22Rv1 (cell line): ENCODE data around the gene XDH.

Experiments
- H3K27ac ChIP-seq: fragments of 450-650 bp; 2 replicates; pipeline ENCODE4 v1.5.1; 2017
- ZFX ChIP-seq: fragments of 450-650 bp; IDR thresholded peaks from 2 replicates; pipeline ENCODE4 v1.6.1; 2017; ENCODE audit warnings: antibody characterized with exemption, borderline replicate concordance
- TF ChIP-seq, protein P1 (sequence below): fragments of 450-650 bp; IDR thresholded peaks from 2 replicates; pipeline ENCODE4 v1.5.1; 2017; ENCODE audit warnings: mild to moderate bottlenecking

The XDH gene

DNA sequence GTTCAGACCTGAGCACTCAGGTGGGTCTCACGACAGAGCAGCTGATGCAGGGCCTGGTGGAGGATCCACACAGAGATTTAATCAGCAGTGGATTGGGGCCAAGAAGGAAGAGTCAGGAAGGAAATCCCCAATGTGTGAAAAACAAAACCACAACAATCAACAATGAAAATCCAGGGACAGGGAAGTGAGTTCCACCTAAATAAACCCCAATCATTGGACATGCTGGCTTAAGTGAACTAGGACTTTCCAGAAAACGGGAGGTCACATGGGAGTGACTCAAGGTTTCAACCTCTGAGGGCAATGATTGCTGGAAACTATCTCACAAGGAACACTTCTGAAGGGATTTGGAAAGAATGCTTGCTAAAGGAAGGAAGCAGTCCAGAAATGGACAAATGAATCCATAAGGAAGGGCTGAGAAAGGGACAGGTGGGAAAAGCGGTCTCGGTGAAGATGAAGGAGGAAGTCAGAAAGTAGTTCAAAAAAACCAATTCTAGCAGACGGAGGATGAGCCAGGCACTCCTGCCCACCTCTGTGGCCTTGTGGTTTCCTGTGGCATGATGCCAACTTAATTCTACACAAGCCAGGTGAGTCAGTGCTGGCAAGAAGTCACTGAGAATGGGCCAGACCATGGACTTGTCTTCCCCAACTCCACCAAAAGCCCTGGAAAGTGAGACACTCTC is 15.4 kb upstream of the XDH start:
- no peak for TF ChIP-seq ZFX
- TF ChIP-seq, protein P1, sequence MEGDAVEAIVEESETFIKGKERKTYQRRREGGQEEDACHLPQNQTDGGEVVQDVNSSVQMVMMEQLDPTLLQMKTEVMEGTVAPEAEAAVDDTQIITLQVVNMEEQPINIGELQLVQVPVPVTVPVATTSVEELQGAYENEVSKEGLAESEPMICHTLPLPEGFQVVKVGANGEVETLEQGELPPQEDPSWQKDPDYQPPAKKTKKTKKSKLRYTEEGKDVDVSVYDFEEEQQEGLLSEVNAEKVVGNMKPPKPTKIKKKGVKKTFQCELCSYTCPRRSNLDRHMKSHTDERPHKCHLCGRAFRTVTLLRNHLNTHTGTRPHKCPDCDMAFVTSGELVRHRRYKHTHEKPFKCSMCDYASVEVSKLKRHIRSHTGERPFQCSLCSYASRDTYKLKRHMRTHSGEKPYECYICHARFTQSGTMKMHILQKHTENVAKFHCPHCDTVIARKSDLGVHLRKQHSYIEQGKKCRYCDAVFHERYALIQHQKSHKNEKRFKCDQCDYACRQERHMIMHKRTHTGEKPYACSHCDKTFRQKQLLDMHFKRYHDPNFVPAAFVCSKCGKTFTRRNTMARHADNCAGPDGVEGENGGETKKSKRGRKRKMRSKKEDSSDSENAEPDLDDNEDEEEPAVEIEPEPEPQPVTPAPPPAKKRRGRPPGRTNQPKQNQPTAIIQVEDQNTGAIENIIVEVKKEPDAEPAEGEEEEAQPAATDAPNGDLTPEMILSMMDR: no peak
- no peak overlapping the region for H3K27ac ChIP-seq

DNA sequence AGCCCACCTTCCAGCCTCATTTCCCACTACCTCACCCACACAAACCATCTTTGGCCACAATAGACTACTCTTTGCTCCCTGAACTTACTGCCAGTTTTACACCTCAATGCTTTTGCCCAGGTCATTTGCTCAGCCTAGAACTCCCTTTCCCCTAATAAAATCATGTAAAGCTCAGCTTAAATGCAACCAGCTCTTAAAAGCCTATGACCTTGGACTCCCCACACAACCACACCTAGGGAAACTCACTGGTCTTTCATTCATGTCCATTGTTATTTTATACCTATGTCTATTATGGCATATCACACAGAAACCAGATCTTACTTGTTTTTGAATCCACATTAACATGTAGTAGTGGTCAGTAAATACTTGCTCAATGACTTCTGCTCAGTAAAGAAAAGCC is 14.5 kb upstream of the XDH start:
- H3K27ac ChIP-seq: no peak overlapping the region
- TF ChIP-seq, protein P1: no peak
- no peak for TF ChIP-seq ZFX

DNA sequence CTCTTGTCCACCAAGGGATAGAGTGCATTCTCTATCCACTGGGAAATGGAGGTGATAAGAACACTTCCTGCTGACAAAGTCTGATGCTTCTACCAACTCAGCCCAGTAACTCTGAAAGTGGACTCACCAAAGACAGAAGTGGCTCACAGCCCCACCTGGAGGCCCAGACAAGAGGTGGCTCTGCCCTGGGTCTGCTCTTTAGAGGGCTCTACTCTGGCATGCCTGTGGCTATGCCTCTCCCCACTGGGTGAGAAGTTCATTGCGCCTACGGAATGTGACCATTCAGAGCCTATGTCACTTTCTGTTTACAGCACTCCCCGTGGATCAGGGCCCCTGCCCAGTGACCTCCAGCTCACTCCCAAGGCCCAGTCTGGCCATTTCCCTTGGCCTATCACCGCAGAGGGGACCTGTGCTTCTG is 13.5 kb upstream of the XDH start:
- H3K27ac ChIP-seq: no peak overlapping the region
- TF ChIP-seq, protein P1: no peak
- no peak for TF ChIP-seq ZFX

DNA sequence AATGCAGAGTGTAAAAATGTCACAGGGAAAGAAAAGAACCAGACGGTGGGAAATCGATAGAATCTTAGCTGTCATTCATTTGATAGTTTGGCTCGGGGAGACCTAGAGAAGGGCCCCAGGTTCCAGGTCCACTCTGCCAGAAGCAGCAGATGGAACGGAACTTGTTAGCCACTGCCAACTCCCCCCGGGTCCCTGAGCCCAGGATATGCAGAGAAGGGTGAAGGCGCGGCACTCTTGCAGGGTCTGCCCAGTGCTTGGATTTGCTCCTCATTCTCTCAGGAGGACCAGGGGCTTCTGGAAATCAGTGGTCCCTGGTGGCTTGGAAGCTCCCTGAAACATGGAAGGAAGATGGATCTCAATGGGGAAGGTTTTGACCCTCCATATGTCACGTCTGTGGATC is 11.6 kb upstream of the XDH start:
- no peak overlapping the region for H3K27ac ChIP-seq
- TF ChIP-seq, protein P1: no peak
- TF ChIP-seq ZFX: no peak

DNA sequence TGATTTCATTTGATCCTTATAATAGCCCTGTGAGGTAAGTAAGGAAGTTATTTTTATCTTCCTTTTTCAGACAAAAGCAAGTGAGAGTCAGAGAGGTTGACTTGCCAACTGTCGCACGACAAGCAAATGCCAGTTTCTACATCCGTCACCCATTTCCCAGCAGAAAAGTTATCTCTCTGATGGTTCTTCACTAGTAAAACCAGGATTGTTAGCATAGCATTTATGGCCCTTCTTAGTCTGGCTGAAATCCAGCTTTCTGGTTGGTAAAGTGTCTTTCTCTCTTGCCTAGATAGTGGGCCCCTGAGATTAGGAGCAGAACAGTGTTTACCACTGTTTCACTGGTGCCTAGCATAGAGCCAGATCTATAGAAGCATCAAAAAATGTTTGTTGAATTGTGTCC is 7.1 kb upstream of the XDH start:
- no peak overlapping the region for H3K27ac ChIP-seq
- TF ChIP-seq ZFX: no peak
- TF ChIP-seq, protein P1: no peak

DNA sequence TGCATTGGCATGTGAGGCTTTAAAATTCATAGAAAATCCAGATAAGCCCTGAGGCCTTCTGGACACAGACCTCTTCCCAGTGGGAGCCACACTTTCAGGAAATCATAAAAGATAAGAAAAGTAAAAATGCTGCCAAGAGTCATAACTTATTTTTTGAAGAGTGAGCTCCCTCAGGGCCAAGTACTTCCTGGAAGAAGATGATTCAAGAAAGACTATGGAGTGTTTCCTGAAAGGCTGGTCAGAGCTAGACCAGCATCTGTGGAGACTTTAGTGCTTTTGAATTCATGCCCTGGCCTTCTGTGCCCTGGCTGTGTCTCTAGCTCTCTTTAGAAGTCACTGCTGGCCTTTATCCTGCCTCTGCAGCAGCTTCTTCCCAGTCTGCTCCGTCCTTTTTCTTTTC is 6.4 kb upstream of the XDH start:
- no peak overlapping the region for H3K27ac ChIP-seq
- TF ChIP-seq, protein P1: no peak
- no peak for TF ChIP-seq ZFX

DNA sequence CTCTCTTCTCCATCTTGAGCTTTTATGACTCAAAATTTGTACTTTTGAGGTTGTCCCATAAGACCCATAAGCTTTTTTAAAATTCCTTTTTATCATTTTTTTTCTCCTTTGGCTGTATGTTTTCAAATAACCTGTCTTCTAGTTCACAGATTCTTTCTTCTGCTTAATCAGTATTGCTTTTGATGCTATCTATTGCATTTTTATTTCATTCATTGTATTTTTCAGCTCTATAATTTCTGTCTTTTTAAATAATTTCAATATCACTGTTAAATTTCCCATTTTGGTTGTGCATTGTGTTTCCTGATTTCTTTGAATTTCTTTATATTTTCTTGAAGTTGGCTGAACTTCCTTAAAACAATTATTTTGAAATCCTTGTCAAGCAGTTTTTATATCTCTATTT is 4.8 kb upstream of the XDH start:
- TF ChIP-seq ZFX: no peak
- TF ChIP-seq, protein P1: no peak
- no peak overlapping the region for H3K27ac ChIP-seq
